ENCODE measurements around the gene DYRK4. TPM values are rescaled to one million over a fixed set of nuclear protein-coding genes. Genes with fewer than 3 reads are reported as not detected.

The DYRK4 gene
- total RNA-seq, 1 experiment from 2014 or later: 13.3 TPM

DNA sequence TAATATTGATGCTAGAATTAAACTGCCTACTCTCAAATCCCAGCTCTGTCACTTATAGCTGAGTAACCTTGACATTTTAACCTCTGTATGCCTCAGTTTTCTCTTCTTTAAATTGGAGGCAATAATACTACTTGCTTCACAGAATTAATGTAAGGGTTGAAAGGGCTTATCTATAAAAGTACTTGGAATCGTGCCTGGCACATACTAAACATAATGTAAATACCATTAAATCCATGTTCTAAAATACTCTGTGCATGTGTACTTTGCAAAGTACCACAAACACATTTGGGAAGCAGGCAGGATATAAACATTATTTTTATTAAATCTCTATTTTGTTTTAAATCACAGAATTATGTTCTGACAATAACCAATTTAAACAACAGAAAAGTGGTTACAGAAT is 41.9 kb downstream of the DYRK4 start:
- CTCF ChIA-PET: no interaction called here
- no peak overlapping the region for H3K27ac ChIP-seq (ENCODE audit: low read length)
- POLR2A ChIA-PET: no interaction called here

GRCh38 chr12:4604684-4605193 is 42.7 kb downstream of the DYRK4 start:
- in situ Hi-C loops (cut with HindIII; ENCODE audit: low pct_unique_long_range_greater_than_20kb, low sequenced_read_pairs): no loop called here
- intact Hi-C loops (cut with micrococcal nuclease; ENCODE audit: unreplicated experiment): no loop called here
- ChIA-PET POLR2A (no interaction called here), CTCF (interaction anchor here (0.5 kb wide), 1 partner anchor 63 kb away, joined by 3 read pairs; no protein-coding TSS in a partner anchor)
- peak; percentile 52; the same call in 1 of the 2 replicates for TF ChIP-seq POLR2AphosphoS5 (IDR thresholded peaks at IDR 0.05; ENCODE audit: low read depth, low read length)
- TF ChIP-seq TCF7L2 (IDR thresholded peaks at IDR 0.05; ENCODE audit: low read depth, low read length): no peak
- no peak for TF ChIP-seq REST (IDR thresholded peaks at IDR 0.05; ENCODE audit: insufficient read depth in 1 of 2, low read depth in 2 of 2, low read length in 1 of 2)
- TF ChIP-seq SIN3A (IDR thresholded peaks at IDR 0.05; ENCODE audit: borderline replicate concordance, insufficient read depth, low read depth, low read length): 0 out of 2 replicates have a peak, but pooled peaks have one; percentile 28
- peak; percentile 94 for TF ChIP-seq CTCF (IDR thresholded peaks at IDR 0.05)
- peak; percentile 71 for DNase-seq (ENCODE audit: low read depth, low spot score)
- no TSS peak for BruUV-seq (replicated peaks)
- Histone ChIP-seq H3K36me3 (ENCODE audit: control insufficient read depth, insufficient read depth, low read length) (no peaks in the 10 kb centered on the region; the same call in 1 of the 2 replicates), H3K4me1 (ENCODE audit: control insufficient read depth, insufficient read depth, low read length) (no peaks in the 10 kb centered on the region; the same call in 1 of the 2 replicates), H3K27ac (ENCODE audit: low read length) (peak overlapping the region; percentile 82), H3K27me3 (ENCODE audit: control insufficient read depth, insufficient read depth, low read length) (no peaks in the 10 kb centered on the region; the same call in 1 of the 2 replicates), H3K4me3 (ENCODE audit: low read depth in 2 of 2, low read length in 2 of 2) (peak overlapping the region; percentile 87 to 90), H3K9me3 (ENCODE audit: control insufficient read depth, insufficient read depth, low read depth, low read length) (no peaks in the 10 kb centered on the region)
- peak; percentile 100 for ATAC-seq

More for the DNA sequence above, 41.9 kb downstream of the DYRK4 start:
- no peaks in the 10 kb centered on the region; the same call in 1 of the 2 replicates for H3K36me3 ChIP-seq (ENCODE audit: control insufficient read depth, insufficient read depth, low read length)
- in situ Hi-C loops (cut with HindIII; ENCODE audit: low pct_unique_long_range_greater_than_20kb, low sequenced_read_pairs) (no loop called here), intact Hi-C loops (cut with micrococcal nuclease; ENCODE audit: unreplicated experiment) (no loop called here)
- no peak overlapping the region for H3K4me3 ChIP-seq (ENCODE audit: low read depth in 2 of 2, low read length in 2 of 2)
- H3K9me3 ChIP-seq (ENCODE audit: control insufficient read depth, insufficient read depth, low read depth, low read length): no peaks in the 10 kb centered on the region
- DNase-seq (ENCODE audit: low read depth, low spot score) (no peak), ATAC-seq (no peak)
- TF ChIP-seq TCF7L2 (IDR thresholded peaks at IDR 0.05; ENCODE audit: low read depth, low read length) (no peak), REST (IDR thresholded peaks at IDR 0.05; ENCODE audit: insufficient read depth in 1 of 2, low read depth in 2 of 2, low read length in 1 of 2) (no peak), SIN3A (IDR thresholded peaks at IDR 0.05; ENCODE audit: borderline replicate concordance, insufficient read depth, low read depth, low read length) (no peak), CTCF (IDR thresholded peaks at IDR 0.05) (no peak), POLR2AphosphoS5 (IDR thresholded peaks at IDR 0.05; ENCODE audit: low read depth, low read length) (no peak)
- no TSS peak for BruUV-seq (replicated peaks)
- H3K27me3 ChIP-seq (ENCODE audit: control insufficient read depth, insufficient read depth, low read length): no peaks in the 10 kb centered on the region; the same call in 1 of the 2 replicates
- H3K4me1 ChIP-seq (ENCODE audit: control insufficient read depth, insufficient read depth, low read length): no peaks in the 10 kb centered on the region; the same call in 1 of the 2 replicates

Data from Panc1 (cell line).